Activated CD4-positive, alpha-beta T cell treated with anti-CD3 and anti-CD28 coated beads, Interleukin-2, amount 10 ng/mL, durations not matched to agents 24 days and 14 days (primary cell): Measurements from ENCODE around the gene GPC5. TPM values are rescaled to one million over a fixed set of nuclear protein-coding genes. Genes with fewer than 3 reads are reported as not detected.
"Not testable (repeated sequence)": the region's sequence is repeated elsewhere in the genome, so short reads cannot be mapped to it uniquely, and the experiment has no call there.

Source experiments
- DNase-seq: peaks from one replicate; pipeline ENCODE4 v3.0.0; 2022
- H3K27ac Mint-ChIP-seq: one replicate; pipeline ENCODE4 v1.8.0; 2022; ENCODE audit warnings: mild to moderate bottlenecking, mixed read lengths
- H3K27me3 Mint-ChIP-seq: one replicate; pipeline ENCODE4 v1.8.0; 2022; ENCODE audit warnings: mixed read lengths
- H3K36me3 Mint-ChIP-seq: one replicate; pipeline ENCODE4 v1.8.0; 2022; ENCODE audit warnings: low read depth, mild to moderate bottlenecking, mixed read lengths
- H3K4me1 Mint-ChIP-seq: one replicate; pipeline ENCODE4 v1.8.0; 2021; ENCODE audit warnings: mixed read lengths
- H3K4me3 Mint-ChIP-seq: one replicate; pipeline ENCODE4 v1.8.0; 2022; ENCODE audit warnings: mild to moderate bottlenecking, moderate library complexity, mixed read lengths
- H3K9me3 Mint-ChIP-seq: one replicate; pipeline ENCODE4 v1.8.0; 2021; ENCODE audit warnings: mixed read lengths
- intact Hi-C: fragments of 100-400 bp; cut with micrococcal nuclease; formaldehyde crosslinking; loops from one replicate; pipeline ENCODE4 v1.15.1; 2023
- total RNA-seq: library from RNA; stranded (reverse); gene quantifications from 2 replicates; pipeline ENCODE4 v1.2.3, GENCODE V29; 2022

The GPC5 gene
- total RNA-seq, 1 donor from 2014 or later = not detected

DNA sequence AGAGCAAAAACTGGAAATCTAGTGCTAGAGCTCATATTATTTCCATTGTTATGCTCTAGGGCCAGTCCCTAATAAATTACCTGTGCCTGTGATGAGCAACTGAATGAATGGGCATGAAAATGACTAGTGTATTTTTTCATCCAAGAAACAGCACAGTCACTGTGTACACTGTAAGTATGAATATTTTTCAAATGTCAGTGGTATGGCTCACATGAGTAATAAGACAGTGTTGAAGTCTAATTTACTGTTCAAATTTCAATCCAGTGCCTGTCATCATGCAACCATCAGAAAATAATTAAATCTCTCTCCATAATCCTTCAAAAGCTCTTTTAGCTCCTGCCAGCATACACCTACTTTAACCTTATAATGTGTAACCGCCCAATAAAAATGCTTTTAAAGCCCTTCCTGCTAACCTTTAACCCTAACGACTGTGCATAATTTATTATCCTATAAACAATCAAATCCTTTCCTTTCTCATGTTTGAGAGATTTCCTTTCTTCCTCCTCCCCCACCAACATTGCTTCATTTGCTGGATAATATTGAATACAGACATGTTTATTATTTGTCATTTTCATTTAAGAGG, 378.3 kb downstream of the GPC5 start:
- Mint-ChIP-seq H3K27ac (no peak overlapping the region), H3K9me3 (no peaks in the 10 kb centered on the region), H3K27me3 (no peaks in the 10 kb centered on the region), H3K4me1 (no peaks in the 10 kb centered on the region), H3K4me3 (no peak overlapping the region), H3K36me3 (no peaks in the 10 kb centered on the region)
- intact Hi-C loops = no loop called here
- no peak for DNase-seq

DNA sequence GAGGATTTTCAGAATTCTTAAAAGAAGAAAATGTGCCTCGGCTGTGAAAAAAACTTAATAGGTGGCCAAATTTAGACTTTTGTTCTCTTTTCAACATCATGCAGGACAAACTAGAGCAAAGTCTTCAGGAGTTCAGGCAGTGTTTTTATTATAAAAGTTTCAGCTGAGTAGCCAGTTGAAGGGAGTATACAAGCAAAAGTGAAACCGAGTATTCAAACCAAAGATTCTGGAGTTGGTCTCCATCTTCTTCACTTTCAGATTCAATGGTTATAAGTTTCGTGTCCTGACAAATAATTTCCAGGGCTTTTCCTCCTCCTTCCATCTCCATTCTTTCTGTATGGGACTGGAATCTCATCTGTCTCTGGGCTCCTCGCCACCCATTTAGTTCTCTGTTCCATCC, 379.7 kb downstream of the GPC5 start:
- no peaks in the 10 kb centered on the region for H3K27me3 Mint-ChIP-seq
- no peaks in the 10 kb centered on the region for H3K36me3 Mint-ChIP-seq
- no peak for DNase-seq
- intact Hi-C loops = no loop called here
- H3K9me3 Mint-ChIP-seq = no peaks in the 10 kb centered on the region
- H3K27ac Mint-ChIP-seq = no peak overlapping the region
- no peak overlapping the region for H3K4me3 Mint-ChIP-seq
- H3K4me1 Mint-ChIP-seq = no peaks in the 10 kb centered on the region

DNA sequence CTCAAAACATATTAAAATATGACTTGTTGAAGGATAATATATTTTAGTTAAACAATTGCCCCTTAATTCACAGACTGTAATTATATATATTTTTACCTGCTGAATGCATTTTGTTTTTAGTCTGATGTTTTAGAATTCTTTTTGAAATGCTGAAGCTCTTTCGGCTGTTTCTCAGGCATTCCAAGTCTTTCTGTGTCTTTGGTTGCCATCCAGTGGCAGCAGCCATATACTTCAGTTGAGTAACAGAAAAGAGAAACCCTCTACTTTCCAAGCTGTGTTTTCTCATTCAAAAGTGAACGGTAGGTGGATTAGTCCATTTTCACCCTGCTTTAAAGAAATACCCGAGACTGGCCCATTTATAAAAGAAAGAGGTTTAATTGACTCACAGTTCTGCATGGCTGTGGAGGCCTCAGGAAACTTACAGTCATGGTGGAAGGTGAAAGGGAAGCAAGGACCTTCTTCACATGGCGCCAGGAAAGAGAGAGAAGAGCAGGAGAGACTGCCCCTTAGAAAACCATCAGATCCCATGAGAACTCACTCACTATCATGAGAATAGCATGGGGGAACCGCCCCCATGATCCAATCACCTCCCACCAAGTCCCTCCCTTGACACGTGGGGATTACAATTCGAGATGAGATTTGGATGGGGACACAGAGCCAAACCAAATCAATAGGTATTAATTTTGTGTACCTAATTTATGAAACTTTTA, 383.7 kb downstream of the GPC5 start:
- H3K27me3 Mint-ChIP-seq, DNase-seq, H3K27ac Mint-ChIP-seq, H3K4me3 Mint-ChIP-seq, H3K9me3 Mint-ChIP-seq, H3K36me3 Mint-ChIP-seq, H3K4me1 Mint-ChIP-seq, intact Hi-C loops: not testable (repeated sequence)

DNA sequence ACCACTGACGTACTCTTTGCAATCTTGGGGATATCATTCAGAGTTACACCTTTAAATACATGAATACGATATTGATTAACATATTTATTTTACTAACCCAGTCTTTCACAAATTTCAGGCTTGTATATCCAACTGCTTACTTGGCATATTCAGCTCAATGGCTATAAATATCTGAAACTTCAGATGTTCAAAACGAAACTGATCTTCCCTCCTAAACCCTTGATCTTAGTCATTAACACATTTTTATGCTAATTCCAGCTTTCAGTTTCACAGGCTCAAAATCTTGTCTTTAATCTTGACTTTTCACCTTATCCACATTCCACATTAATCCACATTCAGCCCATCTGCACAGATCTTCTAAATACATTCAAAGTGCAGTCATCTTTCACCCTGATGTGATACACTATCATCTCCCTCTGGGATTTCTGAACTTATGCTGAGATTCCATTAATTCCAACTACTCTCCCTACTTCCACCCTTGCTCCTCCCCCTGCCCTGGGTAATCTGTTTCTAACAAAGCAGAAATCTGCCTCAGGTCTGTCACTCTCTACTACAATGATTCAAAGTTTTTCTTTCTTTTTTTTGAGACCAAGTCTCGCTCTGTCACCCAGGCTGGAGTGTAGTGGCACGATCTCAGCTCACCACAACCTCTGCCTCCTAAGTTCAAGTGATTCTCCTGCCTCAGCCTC, 387.2 kb downstream of the GPC5 start:
- no peak overlapping the region for H3K4me3 Mint-ChIP-seq
- H3K36me3 Mint-ChIP-seq = no peaks in the 10 kb centered on the region
- no peak for DNase-seq
- no peaks in the 10 kb centered on the region for H3K27me3 Mint-ChIP-seq
- no peak overlapping the region for H3K27ac Mint-ChIP-seq
- H3K9me3 Mint-ChIP-seq = no peaks in the 10 kb centered on the region
- intact Hi-C loops = no loop called here
- no peaks in the 10 kb centered on the region for H3K4me1 Mint-ChIP-seq

DNA sequence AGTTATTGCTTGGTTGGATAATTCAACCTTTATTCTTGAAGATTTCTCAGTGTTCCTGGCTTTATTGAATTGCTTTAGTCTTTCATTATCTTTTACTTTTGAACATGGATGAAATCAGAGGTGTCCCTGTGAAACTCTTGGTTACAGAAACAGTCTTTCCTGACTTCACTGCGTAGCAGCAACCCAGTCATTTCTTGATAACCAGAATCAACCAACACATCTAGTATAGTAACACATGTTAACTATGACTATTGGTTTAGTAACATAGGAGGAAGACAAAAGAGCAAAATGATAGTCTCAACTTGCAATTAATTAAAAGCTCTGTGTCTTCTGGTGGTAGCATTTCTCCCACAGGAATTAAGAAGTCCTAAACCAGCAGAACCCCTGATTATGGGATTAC, 393.6 kb downstream of the GPC5 start:
- Mint-ChIP-seq H3K4me1 (no peaks in the 10 kb centered on the region), H3K9me3 (no peaks in the 10 kb centered on the region), H3K4me3 (no peak overlapping the region), H3K27ac (no peak overlapping the region), H3K36me3 (no peaks in the 10 kb centered on the region), H3K27me3 (no peaks in the 10 kb centered on the region)
- no peak for DNase-seq
- intact Hi-C loops = no loop called here

DNA sequence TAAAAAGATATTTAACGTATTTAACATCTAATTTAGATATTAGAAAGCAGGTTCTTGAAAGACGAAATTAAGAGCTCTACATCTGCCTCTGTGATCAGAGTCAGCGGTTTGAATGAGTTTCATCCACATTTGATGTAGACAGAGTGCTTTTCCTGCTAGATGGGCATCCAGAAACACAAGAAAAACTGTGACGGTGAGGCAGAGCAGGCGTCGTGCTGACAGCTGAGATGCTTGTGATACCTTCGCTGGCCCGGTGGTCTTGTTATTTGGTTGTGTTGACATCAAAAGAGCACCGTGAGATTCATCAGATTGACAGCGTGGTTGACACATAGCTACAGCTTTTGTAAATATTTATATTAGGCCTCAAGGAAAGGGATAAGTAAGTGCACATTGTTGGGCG, 399.1 kb downstream of the GPC5 start:
- no peaks in the 10 kb centered on the region for H3K36me3 Mint-ChIP-seq
- DNase-seq = no peak
- intact Hi-C loops = no loop called here
- H3K27me3 Mint-ChIP-seq = no peaks in the 10 kb centered on the region
- no peaks in the 10 kb centered on the region for H3K4me1 Mint-ChIP-seq
- H3K4me3 Mint-ChIP-seq = no peak overlapping the region
- no peaks in the 10 kb centered on the region for H3K9me3 Mint-ChIP-seq
- no peak overlapping the region for H3K27ac Mint-ChIP-seq

DNA sequence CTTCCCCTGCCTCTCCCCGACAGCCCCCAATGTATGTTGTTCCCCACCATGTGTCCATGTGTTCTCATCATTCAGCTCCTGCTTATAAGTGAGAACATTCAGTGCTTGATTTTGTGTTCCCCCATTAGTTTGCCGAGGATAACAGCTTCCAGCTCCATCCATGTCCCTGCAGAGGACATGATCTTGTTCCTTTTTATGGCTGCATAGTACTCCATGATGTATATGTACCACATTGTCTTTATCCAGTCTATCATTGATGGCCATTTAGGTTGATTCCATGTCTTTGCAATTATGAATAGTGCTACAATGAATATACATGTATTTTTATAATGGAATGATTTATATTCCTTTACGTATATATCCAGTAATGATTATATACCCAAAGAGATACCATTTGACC, 399.9 kb downstream of the GPC5 start:
- H3K27me3 Mint-ChIP-seq, H3K27ac Mint-ChIP-seq, intact Hi-C loops, H3K9me3 Mint-ChIP-seq, H3K4me1 Mint-ChIP-seq, H3K4me3 Mint-ChIP-seq, H3K36me3 Mint-ChIP-seq, DNase-seq: not testable (repeated sequence)

DNA sequence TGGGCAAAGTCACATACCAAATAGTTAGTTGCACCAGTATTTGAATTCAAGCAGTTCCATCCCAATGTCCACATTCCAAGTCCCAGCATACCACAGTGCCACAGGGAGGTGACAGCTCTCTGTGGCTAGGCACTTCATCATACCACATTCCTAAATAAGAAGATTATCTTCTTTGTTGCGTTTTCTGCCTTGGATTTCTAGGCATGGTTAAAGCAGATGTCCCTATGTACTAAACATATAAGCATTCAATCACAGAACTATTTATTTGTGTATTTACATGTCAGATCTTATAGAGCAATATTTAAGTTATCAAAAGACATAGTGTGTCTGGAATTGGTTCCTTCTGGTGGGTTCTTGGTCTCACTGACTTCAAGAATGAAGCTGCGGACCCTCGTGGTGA, 403.4 kb downstream of the GPC5 start:
- intact Hi-C loops, H3K4me1 Mint-ChIP-seq, H3K27ac Mint-ChIP-seq: not testable (repeated sequence)

DNA sequence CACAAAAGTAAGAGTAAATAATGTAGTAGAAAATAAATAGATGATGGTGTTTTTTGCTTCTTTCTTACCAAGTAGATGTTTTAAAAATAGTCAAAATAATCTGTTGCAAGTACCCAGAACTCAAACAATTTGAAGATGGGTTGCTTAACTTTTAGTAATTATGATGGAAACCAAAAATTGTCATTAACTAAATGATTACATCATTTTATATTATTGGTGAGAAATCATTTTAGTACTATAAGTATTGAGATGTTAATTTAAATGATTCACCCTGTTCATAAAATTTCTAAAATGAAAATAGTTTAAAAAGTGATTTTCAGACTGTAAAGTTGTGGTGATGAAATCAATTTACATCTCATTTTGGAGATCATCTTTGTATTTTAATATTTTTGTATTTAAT, 404.5 kb downstream of the GPC5 start:
- H3K36me3 Mint-ChIP-seq = no peaks in the 10 kb centered on the region
- no peak overlapping the region for H3K27ac Mint-ChIP-seq

More for the DNA sequence above, 403.4 kb downstream of the GPC5 start:
- H3K9me3 Mint-ChIP-seq, H3K36me3 Mint-ChIP-seq, DNase-seq, H3K27me3 Mint-ChIP-seq, H3K4me3 Mint-ChIP-seq: not testable (repeated sequence)

DNA sequence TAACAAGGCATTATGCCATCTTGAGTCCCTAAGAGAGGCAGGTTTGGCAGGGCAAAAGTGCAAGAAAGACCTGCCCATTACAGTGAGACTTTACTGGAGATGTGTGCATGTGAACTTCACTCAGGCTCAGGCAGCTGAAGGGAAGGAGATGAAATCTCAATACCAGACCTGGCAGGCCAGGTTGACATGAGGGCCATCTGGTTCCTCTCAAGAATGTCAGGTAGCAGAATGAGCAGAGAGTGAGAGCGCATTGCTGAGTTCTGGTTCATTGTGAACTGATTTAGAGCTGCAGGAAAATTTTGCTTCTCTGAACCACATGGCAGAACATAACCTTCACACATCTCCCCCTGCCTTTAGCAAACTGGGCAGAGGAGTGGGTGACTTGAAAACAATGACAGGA, 406.3 kb downstream of the GPC5 start:
- intact Hi-C loops = no loop called here
- Mint-ChIP-seq H3K36me3 (no peaks in the 10 kb centered on the region), H3K9me3 (no peaks in the 10 kb centered on the region), H3K27me3 (no peaks in the 10 kb centered on the region), H3K4me3 (no peak overlapping the region), H3K27ac (no peak overlapping the region), H3K4me1 (no peaks in the 10 kb centered on the region)
- DNase-seq = no peak

More for the DNA sequence above, 404.5 kb downstream of the GPC5 start:
- Mint-ChIP-seq H3K27me3 (no peaks in the 10 kb centered on the region), H3K4me3 (no peak overlapping the region), H3K9me3 (no peaks in the 10 kb centered on the region), H3K4me1 (no peaks in the 10 kb centered on the region)
- intact Hi-C loops = no loop called here
- no peak for DNase-seq

DNA sequence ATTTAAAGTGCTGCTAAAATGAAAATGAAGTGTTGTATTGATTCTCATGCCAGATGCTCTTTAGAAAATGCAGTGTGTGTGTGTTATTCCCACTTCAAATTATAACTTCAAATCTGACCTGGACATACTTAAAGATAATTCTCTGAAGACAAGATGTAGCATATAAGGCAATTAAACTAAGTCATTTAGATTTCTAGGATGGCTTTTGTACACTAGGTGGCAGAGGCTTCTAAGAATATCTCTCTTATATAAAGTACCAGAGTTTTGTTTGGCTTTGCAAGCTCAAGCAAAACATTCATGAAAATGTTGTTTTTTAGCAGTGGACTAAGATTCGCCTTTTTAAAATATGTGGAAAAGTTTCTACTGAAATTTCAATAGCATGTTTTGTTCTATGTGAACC, 407.2 kb downstream of the GPC5 start:
- H3K36me3 Mint-ChIP-seq = no peaks in the 10 kb centered on the region
- intact Hi-C loops = no loop called here
- no peaks in the 10 kb centered on the region for H3K27me3 Mint-ChIP-seq
- H3K9me3 Mint-ChIP-seq = no peaks in the 10 kb centered on the region
- H3K4me3 Mint-ChIP-seq = no peak overlapping the region
- no peak overlapping the region for H3K27ac Mint-ChIP-seq
- H3K4me1 Mint-ChIP-seq = no peaks in the 10 kb centered on the region
- DNase-seq = no peak

DNA sequence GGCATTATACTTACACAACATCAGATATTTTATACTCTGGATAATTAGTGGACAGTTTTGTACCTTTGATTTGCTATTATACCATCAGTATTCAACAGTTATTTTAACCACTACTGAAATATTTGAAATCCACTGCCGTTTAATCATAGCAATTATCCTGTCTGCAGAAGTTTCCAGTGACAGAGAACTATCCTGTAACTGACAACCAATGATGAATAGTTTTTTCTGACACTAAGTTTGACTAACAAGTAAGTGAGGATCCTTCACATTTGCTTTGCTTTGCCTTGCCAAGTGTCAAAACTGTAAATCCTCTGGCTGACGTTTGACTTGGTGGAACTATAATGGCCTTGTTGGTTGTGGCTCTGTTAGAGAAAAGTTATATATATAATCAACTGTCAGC, 410.7 kb downstream of the GPC5 start:
- Mint-ChIP-seq H3K36me3 (no peaks in the 10 kb centered on the region), H3K4me1 (no peaks in the 10 kb centered on the region)
- DNase-seq = no peak

DNA sequence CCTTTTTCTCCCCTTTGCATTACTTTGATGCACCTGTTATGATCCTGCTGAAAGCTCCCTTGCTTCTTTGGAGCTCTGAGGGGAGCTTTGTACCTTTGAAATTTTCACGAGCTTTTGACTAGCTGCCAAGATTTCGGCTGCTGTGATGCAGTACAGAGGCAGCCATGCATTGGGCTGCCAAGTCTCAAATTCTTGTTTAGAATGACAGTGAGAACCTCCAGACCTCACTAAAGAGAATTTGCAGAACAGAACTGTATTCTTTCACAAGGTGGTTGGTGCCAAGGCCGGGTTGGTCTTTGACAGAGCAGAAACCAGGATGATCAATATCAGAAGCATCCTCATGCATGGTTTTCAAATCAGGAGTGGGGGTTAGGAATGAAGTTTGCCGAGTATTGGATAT, 414.8 kb downstream of the GPC5 start:
- DNase-seq = no peak
- intact Hi-C loops = no loop called here
- Mint-ChIP-seq H3K4me1 (no peaks in the 10 kb centered on the region), H3K9me3 (no peaks in the 10 kb centered on the region), H3K36me3 (no peaks in the 10 kb centered on the region), H3K4me3 (no peak overlapping the region), H3K27me3 (no peaks in the 10 kb centered on the region), H3K27ac (no peak overlapping the region)

More for the DNA sequence above, 410.7 kb downstream of the GPC5 start:
- H3K27me3 Mint-ChIP-seq = no peaks in the 10 kb centered on the region
- intact Hi-C loops = no loop called here
- H3K27ac Mint-ChIP-seq = no peak overlapping the region
- no peak overlapping the region for H3K4me3 Mint-ChIP-seq
- no peaks in the 10 kb centered on the region for H3K9me3 Mint-ChIP-seq

DNA sequence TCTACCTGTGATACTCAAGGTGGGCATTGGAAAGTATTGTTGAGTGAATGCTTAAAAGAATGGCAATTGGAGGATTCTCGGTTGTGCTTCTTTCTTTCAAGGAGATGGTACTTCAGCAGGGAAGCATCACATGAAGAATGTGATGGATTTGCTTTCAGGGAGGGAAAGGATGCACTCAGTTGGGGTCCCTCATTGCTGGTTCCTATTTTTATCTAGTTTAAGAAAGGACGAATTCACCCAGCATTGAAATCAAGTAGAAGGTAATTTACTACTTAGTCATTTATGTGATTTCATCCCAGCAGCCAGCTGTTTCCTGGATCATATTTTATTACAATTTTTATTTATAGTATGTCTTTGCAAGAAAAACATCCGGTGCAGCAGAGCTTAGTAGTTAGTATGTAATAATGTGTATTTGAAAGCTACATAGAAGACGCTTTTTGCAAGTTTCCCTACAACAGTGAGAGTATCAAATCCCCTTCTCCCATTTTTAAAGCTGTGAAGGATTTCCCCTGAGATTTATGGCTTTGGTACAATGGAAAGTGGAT, 417.9 kb downstream of the GPC5 start:
- Mint-ChIP-seq H3K27me3 (no peaks in the 10 kb centered on the region), H3K36me3 (no peaks in the 10 kb centered on the region), H3K27ac (no peak overlapping the region), H3K4me1 (no peaks in the 10 kb centered on the region), H3K9me3 (no peaks in the 10 kb centered on the region), H3K4me3 (no peak overlapping the region)
- DNase-seq = no peak
- intact Hi-C loops = no loop called here
